Thoracic aorta (tissue), 2 donors: Measurements from ENCODE around the gene SLC24A3. TPM values are rescaled to one million over a fixed set of nuclear protein-coding genes. Genes with fewer than 3 reads are reported as not detected.

ENCODE experiments used
- ATAC-seq: fragments of 150-250 bp; one replicate; pipeline ENCODE4 v1.8.0; 2017; ENCODE audit warnings: low read depth; ENCODE audit not compliant: insufficient number of reproducible peaks, low FRiP score
- DNase-seq: peaks from one replicate; pipeline ENCODE4 v3.0.0-alpha.2; 2020; ENCODE audit warnings: low spot score
- H3K27ac ChIP-seq, 2 donors: fragments of 200-600 bp; sonication (generic); 1 replicate in 1 of 2; 2 replicates in 1 of 2; pipeline ENCODE4 v1.5.1; 2016; ENCODE audit warnings: mild to moderate bottlenecking in 2 of 2, moderate library complexity in 2 of 2
- H3K27me3 ChIP-seq: fragments of 200-600 bp; sonication (generic); replicated peaks from 2 replicates; pipeline ENCODE4 v1.6.0; 2016; ENCODE audit warnings: mild to moderate bottlenecking; ENCODE audit not compliant: insufficient read depth
- H3K36me3 ChIP-seq: fragments of 200-600 bp; sonication (generic); one replicate; pipeline ENCODE4 v1.5.1; 2016
- H3K4me1 ChIP-seq, 2 donors: fragments of 200-600 bp; sonication (generic); 1 replicate in 1 of 2; 2 replicates in 1 of 2; pipeline versions ENCODE4 v1.5.1 to v1.6.0; 2016; ENCODE audit warnings: low read depth in 2 of 2, mild to moderate bottlenecking in 1 of 2; ENCODE audit not compliant: control insufficient read depth in 1 of 2
- H3K4me3 ChIP-seq: fragments of 200-600 bp; sonication (generic); 2 replicates; pipeline ENCODE4 v1.5.1; 2016; ENCODE audit warnings: mild to moderate bottlenecking
- H3K9me3 ChIP-seq: fragments of 200-600 bp; sonication (generic); 2 replicates; pipeline ENCODE4 v1.5.1; 2016
- CTCF ChIP-seq: fragments of 200-600 bp; sonication (generic); IDR thresholded peaks from one replicate; pipeline ENCODE4 v1.5.1; 2019; ENCODE audit warnings: antibody characterized with exemption
- total RNA-seq, 2 donors: library from RNA; depleted of rRNA; stranded (reverse); fragments of >200 nt; gene quantifications; one replicate each; pipeline versions ENCODE4 v1.1.0 to v1.2.3, GENCODE V29; 2016

The SLC24A3 gene
- total RNA-seq, 2 donors from 2014 or later: 8.3 to 31.4 TPM

DNA sequence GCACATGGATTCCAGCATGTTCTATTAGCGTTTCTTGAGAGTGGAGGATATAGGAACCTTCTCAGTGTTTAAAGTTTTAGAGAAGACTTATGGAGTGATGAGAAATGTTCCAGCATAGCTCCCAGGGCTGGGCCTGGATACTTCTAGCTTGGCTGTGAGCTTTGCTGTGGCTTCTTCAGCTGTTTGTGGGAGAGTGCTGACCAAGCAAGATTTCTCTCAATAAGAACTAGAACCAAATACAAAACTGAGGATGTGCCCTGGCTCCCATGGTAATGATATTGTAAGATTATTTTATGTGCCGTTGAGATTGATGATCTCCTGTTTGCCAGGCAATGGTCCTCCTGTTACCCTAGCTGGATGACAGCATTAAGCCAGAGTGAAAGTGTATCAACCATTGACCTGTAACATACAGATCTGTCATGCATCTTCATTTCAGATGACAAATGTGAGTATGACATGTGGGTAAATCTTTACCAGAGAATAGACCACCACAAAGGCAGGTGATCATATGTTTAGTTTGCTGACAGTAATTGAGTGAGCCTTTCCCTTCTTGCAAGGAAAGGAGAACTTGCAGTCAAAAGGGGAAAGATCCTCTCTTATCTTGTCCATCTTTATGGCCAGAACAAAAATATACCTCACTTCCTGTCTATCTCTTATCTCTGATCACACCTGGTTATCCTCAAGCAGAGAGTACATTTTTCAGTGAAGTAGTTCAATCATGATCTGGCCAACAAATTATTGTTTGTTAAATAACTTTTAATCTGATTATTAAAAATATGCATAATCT is 180.1 kb downstream of the SLC24A3 start:
- TF ChIP-seq CTCF: no peak
- ATAC-seq: no peak

DNA sequence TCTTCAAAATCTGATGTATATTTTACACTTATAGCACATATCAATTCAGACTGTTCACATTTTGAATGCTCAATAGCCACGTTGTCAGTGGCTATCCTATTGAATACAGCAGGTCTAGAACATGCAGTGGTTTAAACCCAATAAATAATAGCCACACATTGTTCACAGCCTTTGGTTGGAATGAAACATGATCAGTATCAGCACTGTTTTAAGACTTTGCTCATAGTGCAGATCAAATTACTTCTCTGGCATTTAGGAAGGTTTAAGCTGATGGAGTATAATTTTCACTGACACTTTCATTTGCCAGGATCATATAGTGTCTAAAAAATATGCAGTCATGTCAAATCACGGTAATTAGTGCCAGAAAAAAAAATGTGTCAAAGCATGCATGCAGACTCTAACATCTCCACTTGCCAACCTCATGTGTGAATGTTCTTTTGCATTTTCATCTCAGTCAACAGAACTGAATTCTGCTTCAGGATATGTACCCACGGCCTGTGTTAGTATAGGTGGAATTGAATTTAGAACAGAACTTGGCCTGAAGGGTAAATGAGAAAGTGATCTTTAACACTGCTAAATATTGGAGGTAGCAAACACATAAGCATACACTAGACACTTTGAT is 184.1 kb downstream of the SLC24A3 start:
- no peak overlapping the region for H3K4me3 ChIP-seq
- H3K27ac ChIP-seq: no peak overlapping the region
- no peak for DNase-seq
- H3K4me1 ChIP-seq: peaks cover 0 to 3% of the 10 kb centered on the region in 2 donors
- no peaks in the 10 kb centered on the region for H3K36me3 ChIP-seq
- H3K9me3 ChIP-seq: peaks cover 8% of the 10 kb centered on the region
- TF ChIP-seq CTCF: no peak
- no peaks in the 10 kb centered on the region for H3K27me3 ChIP-seq
- no peak for ATAC-seq

More for the DNA sequence above, 180.1 kb downstream of the SLC24A3 start:
- Histone ChIP-seq H3K27me3 (no peaks in the 10 kb centered on the region), H3K4me3 (no peak overlapping the region), H3K4me1 (peaks cover 0 to 5% of the 10 kb centered on the region in 2 donors), H3K9me3 (peaks cover 6% of the 10 kb centered on the region), H3K36me3 (no peaks in the 10 kb centered on the region), H3K27ac (no peak overlapping the region)
- no peak for DNase-seq

GRCh38 chr20:19397226-19397625 is 184.8 kb downstream of the SLC24A3 start:
- no peaks in the 10 kb centered on the region for H3K36me3 ChIP-seq
- no peak overlapping the region for H3K4me3 ChIP-seq
- no peaks in the 10 kb centered on the region for H3K4me1 ChIP-seq
- no peaks in the 10 kb centered on the region for H3K27me3 ChIP-seq
- no peak for TF ChIP-seq CTCF
- H3K27ac ChIP-seq: no peak overlapping the region
- ATAC-seq (no peak), DNase-seq (no peak)
- H3K9me3 ChIP-seq: peaks cover 8% of the 10 kb centered on the region

- Histone ChIP-seq H3K4me1 (no peaks in the 10 kb centered on the region), H3K4me3 (no peak overlapping the region), H3K27me3 (no peaks in the 10 kb centered on the region), H3K9me3 (peaks cover 8% of the 10 kb centered on the region), H3K36me3 (no peaks in the 10 kb centered on the region), H3K27ac (no peak overlapping the region)
- ATAC-seq (no peak), DNase-seq (no peak)
- TF ChIP-seq CTCF: no peak
These were observed 185.2 kb downstream of the SLC24A3 start for GRCh38 chr20:19397666-19398065.

GRCh38 chr20:19401096-19401495 is 188.7 kb downstream of the SLC24A3 start:
- DNase-seq (no peak), ATAC-seq (no peak)
- H3K27ac ChIP-seq: no peak overlapping the region
- no peaks in the 10 kb centered on the region for H3K4me1 ChIP-seq
- H3K4me3 ChIP-seq: no peak overlapping the region
- peaks cover 8% of the 10 kb centered on the region for H3K9me3 ChIP-seq
- no peaks in the 10 kb centered on the region for H3K36me3 ChIP-seq
- TF ChIP-seq CTCF: no peak
- no peaks in the 10 kb centered on the region for H3K27me3 ChIP-seq
